MM.1S (cell line): ENCODE results near the gene LRRC49.
"Not testable (repeated sequence)": the region's sequence is repeated elsewhere in the genome, so short reads cannot be mapped to it uniquely, and the experiment has no call there.

Experiments
- DNase-seq: peaks from one replicate; pipeline ENCODE4 v3.0.0-alpha.2; 2015
- H2AFZ ChIP-seq: fragments of 300-600 bp; sonication (generic); 2 replicates; pipeline ENCODE4 v1.6.0; 2016; ENCODE audit warnings: antibody characterized with exemption, low read length
- H3F3A ChIP-seq: fragments of 300-600 bp; sonication (generic); 2 replicates; pipeline ENCODE4 v1.6.1; 2016; ENCODE audit warnings: mild to moderate bottlenecking, antibody characterized with exemption, low read length, moderate library complexity, mixed read lengths; ENCODE audit not compliant: insufficient read depth
- H3K27ac ChIP-seq: fragments of 300-600 bp; sonication (generic); 2 replicates; pipeline ENCODE4 v1.5.1; 2016; ENCODE audit warnings: mild to moderate bottlenecking, low read length
- H3K27me3 ChIP-seq: fragments of 300-600 bp; sonication (generic); replicated peaks from 2 replicates; pipeline ENCODE4 v1.6.0; 2016; ENCODE audit warnings: low read length; ENCODE audit not compliant: insufficient read depth
- H3K36me3 ChIP-seq: fragments of 300-600 bp; sonication (generic); replicated peaks from 2 replicates; pipeline ENCODE4 v1.6.1; 2016; ENCODE audit warnings: mild to moderate bottlenecking, low read length, mixed read lengths; ENCODE audit not compliant: insufficient read depth
- H3K4me1 ChIP-seq: fragments of 300-600 bp; sonication (generic); 2 replicates; pipeline ENCODE4 v1.6.1; 2016; ENCODE audit warnings: low read length, mixed read lengths
- H3K4me2 ChIP-seq: fragments of 300-600 bp; sonication (generic); 2 replicates; pipeline ENCODE4 v1.6.0; 2016; ENCODE audit warnings: low read depth, low read length
- H3K4me3 ChIP-seq: fragments of 300-600 bp; sonication (generic); 2 replicates; pipeline ENCODE4 v1.5.1; 2016; ENCODE audit warnings: low read length, mixed read lengths
- H3K79me2 ChIP-seq: fragments of 300-600 bp; sonication (generic); 2 replicates; pipeline ENCODE4 v1.6.1; 2016; ENCODE audit warnings: mixed run types, low read length, mixed read lengths
- H3K9ac ChIP-seq: fragments of 300-600 bp; sonication (generic); 2 replicates; pipeline ENCODE4 v1.6.1; 2016; ENCODE audit warnings: low read length, mixed read lengths
- H3K9me2 ChIP-seq: fragments of 300-600 bp; sonication (generic); replicated peaks from 2 replicates; pipeline ENCODE4 v1.6.1; 2016; ENCODE audit warnings: mild to moderate bottlenecking, low read length, mixed read lengths; ENCODE audit not compliant: insufficient read depth
- H3K9me3 ChIP-seq: fragments of 300-600 bp; sonication (generic); replicated peaks from 2 replicates; pipeline ENCODE4 v1.6.1; 2016; ENCODE audit warnings: mild to moderate bottlenecking, low read length, mixed read lengths; ENCODE audit not compliant: insufficient read depth
- H4K20me1 ChIP-seq: fragments of 300-600 bp; sonication (generic); 2 replicates; pipeline ENCODE4 v1.6.1; 2016; ENCODE audit warnings: mild to moderate bottlenecking, low read length, moderate library complexity, mixed read lengths; ENCODE audit not compliant: insufficient read depth
- EZH2 ChIP-seq: fragments of 300-600 bp; sonication (generic); optimal IDR thresholded peaks from 2 replicates; pipeline ENCODE3; 2017; ENCODE audit warnings: low read depth, mild to moderate bottlenecking, antibody characterized with exemption, low read length, mixed read lengths
- EZH2phosphoT487 ChIP-seq: fragments of 300-600 bp; sonication (generic); IDR thresholded peaks from 2 replicates; pipeline ENCODE4 v1.6.1; 2018; ENCODE audit warnings: antibody characterized with exemption, low read length
- TF ChIP-seq, protein P1 (sequence below): fragments of 300-600 bp; sonication (generic); IDR thresholded peaks from 2 replicates; pipeline ENCODE4 v1.5.1; 2016; ENCODE audit warnings: antibody characterized with exemption, low read length, mixed read lengths

LRRC49 gene

GRCh38 chr15:71011503-71012155 lies 119.0 kb downstream of the LRRC49 start:
- DNase-seq = peak; percentile 23
- Histone ChIP-seq H3K9me2 (no peaks in the 10 kb centered on the region), H2AFZ (no peak overlapping the region), H3K27me3 (no peaks in the 10 kb centered on the region), H3K4me2 (no peak overlapping the region), H3K4me3 (no peak overlapping the region), H3F3A (no peaks in the 10 kb centered on the region), H3K9me3 (no peaks in the 10 kb centered on the region), H3K27ac (no peak overlapping the region), H3K79me2 (no peaks in the 10 kb centered on the region), H3K4me1 (no peaks in the 10 kb centered on the region), H4K20me1 (no peaks in the 10 kb centered on the region), H3K36me3 (no peaks in the 10 kb centered on the region), H3K9ac (no peak overlapping the region)
- TF ChIP-seq EZH2 = no peak
- no peak for TF ChIP-seq EZH2phosphoT487
- TF ChIP-seq, protein P1, sequence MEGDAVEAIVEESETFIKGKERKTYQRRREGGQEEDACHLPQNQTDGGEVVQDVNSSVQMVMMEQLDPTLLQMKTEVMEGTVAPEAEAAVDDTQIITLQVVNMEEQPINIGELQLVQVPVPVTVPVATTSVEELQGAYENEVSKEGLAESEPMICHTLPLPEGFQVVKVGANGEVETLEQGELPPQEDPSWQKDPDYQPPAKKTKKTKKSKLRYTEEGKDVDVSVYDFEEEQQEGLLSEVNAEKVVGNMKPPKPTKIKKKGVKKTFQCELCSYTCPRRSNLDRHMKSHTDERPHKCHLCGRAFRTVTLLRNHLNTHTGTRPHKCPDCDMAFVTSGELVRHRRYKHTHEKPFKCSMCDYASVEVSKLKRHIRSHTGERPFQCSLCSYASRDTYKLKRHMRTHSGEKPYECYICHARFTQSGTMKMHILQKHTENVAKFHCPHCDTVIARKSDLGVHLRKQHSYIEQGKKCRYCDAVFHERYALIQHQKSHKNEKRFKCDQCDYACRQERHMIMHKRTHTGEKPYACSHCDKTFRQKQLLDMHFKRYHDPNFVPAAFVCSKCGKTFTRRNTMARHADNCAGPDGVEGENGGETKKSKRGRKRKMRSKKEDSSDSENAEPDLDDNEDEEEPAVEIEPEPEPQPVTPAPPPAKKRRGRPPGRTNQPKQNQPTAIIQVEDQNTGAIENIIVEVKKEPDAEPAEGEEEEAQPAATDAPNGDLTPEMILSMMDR = peak; percentile 71

DNA sequence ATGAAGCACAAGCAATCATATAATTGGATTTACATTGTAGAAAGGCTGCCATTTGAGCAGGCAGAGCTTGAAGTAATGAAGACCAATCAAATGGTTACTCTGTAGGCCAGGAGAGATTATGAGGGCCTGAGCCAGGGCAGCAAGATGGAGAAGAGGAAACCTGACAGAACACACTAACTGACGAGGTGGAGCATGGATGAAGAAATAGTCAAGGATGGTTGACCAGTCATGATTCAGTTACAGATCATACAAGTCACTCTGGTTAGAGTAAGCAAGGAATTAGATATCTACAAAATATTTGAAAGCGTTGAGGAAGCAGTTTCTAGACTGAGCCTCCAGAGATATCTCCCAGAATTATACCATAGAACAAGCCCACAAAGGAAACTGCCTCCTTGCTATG lies 120.8 kb downstream of the LRRC49 start:
- Histone ChIP-seq H3K9me3 (no peaks in the 10 kb centered on the region), H3K4me3 (no peak overlapping the region), H2AFZ (no peak overlapping the region), H3F3A (no peaks in the 10 kb centered on the region), H3K4me2 (no peak overlapping the region), H3K9me2 (no peaks in the 10 kb centered on the region), H3K9ac (no peak overlapping the region), H3K27me3 (no peaks in the 10 kb centered on the region), H3K79me2 (no peaks in the 10 kb centered on the region), H3K4me1 (no peaks in the 10 kb centered on the region), H3K36me3 (no peaks in the 10 kb centered on the region), H4K20me1 (no peaks in the 10 kb centered on the region), H3K27ac (no peak overlapping the region)
- DNase-seq = no peak
- TF ChIP-seq EZH2phosphoT487 (no peak), EZH2 (no peak)
- TF ChIP-seq, protein P1 = no peak

- no peak overlapping the region for H2AFZ ChIP-seq
- H4K20me1 ChIP-seq = no peaks in the 10 kb centered on the region
- H3K4me3 ChIP-seq = no peak overlapping the region
- no peaks in the 10 kb centered on the region for H3K9me3 ChIP-seq
- no peak overlapping the region for H3K9ac ChIP-seq
- H3K9me2 ChIP-seq = no peaks in the 10 kb centered on the region
- no peaks in the 10 kb centered on the region for H3K27me3 ChIP-seq
- TF ChIP-seq, protein P1 = no peak
- no peak for TF ChIP-seq EZH2phosphoT487
- DNase-seq = no peak
- no peak overlapping the region for H3K27ac ChIP-seq
- H3K36me3 ChIP-seq = no peaks in the 10 kb centered on the region
- no peaks in the 10 kb centered on the region for H3K79me2 ChIP-seq
- H3K4me1 ChIP-seq = no peaks in the 10 kb centered on the region
- H3K4me2 ChIP-seq = no peak overlapping the region
- no peaks in the 10 kb centered on the region for H3F3A ChIP-seq
These were observed 122.7 kb downstream of the LRRC49 start for GRCh38 chr15:71015342-71015741.

GRCh38 chr15:71031232-71031631 lies 138.6 kb downstream of the LRRC49 start:
- H3K27ac ChIP-seq, H3K4me3 ChIP-seq, H3K9me2 ChIP-seq: not testable (repeated sequence)

GRCh38 chr15:71035478-71035877 lies 142.9 kb downstream of the LRRC49 start:
- not testable (repeated sequence) for H3K4me1 ChIP-seq, H3K4me3 ChIP-seq, H2AFZ ChIP-seq, H4K20me1 ChIP-seq, H3F3A ChIP-seq, H3K9me3 ChIP-seq, H3K9me2 ChIP-seq, H3K36me3 ChIP-seq, H3K27ac ChIP-seq, H3K27me3 ChIP-seq, H3K79me2 ChIP-seq, DNase-seq, H3K9ac ChIP-seq, H3K4me2 ChIP-seq

More at GRCh38 chr15:71031232-71031631, 138.6 kb downstream of the LRRC49 start:
- H3K36me3 ChIP-seq, H3F3A ChIP-seq, H4K20me1 ChIP-seq, DNase-seq, H3K9ac ChIP-seq, H3K4me2 ChIP-seq, H3K9me3 ChIP-seq, H3K27me3 ChIP-seq, H2AFZ ChIP-seq, H3K79me2 ChIP-seq, H3K4me1 ChIP-seq: not testable (repeated sequence)
